Measurements from ENCODE around the gene GAL3ST3. TPM values are rescaled to one million over a fixed set of nuclear protein-coding genes. Genes with fewer than 3 reads are reported as not detected.
"Not testable (repeated sequence)": the region's sequence is repeated elsewhere in the genome, so short reads cannot be mapped to it uniquely, and the experiment has no call there.

The GAL3ST3 gene
- total and polyA plus RNA-seq, 2 of the 8 experiments (the other 6 are each of a cell fraction or from before 2014, with no cell fraction given): 21.1 to 21.4 TPM

DNA sequence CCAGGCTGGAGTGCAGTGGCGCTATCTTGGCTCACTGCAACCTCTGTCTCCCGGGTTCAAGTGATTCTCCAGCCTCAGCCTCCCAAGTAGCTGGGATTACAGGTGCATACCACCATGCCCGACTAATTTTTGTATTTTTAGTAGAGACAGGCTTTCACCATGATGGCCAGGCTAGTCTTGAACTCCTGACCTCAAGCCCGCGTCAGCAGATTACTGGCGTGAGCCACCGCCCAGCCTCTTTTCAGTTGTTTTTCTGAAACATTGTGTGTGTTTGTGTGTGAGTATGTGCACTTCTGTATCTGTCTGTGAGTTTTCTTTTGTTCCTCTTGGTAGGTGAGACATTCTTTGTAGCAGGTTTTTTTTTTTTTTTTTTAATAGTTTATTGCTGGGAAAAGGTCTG is 30.0 kb upstream of the GAL3ST3 start:
- WGBS, 2 experiments (ENCODE audit: extremely low coverage in 1 of 2, insufficient coverage in 1 of 2, insufficient read length in 1 of 2, insufficient replicate concordance in 2 of 2, low coverage in 1 of 2, low lambda C conversion rate in 2 of 2, missing lambda C conversion rate in 1 of 2): 98% methylated on average over 6 of the region's 7 CpGs; no CpG with 5 or more reads in 1 of the 2 experiments
- H2BK20ac ChIP-seq (ENCODE audit: low read length); H3K9me3 ChIP-seq (ENCODE audit: insufficient read depth in 2 of 2, low read depth in 1 of 2, low read length in 1 of 2); H4K8ac ChIP-seq (ENCODE audit: extremely low read depth, insufficient read depth, low read length); H4K91ac ChIP-seq (replicated peaks; ENCODE audit: insufficient read length, low read length); H3K4me2 ChIP-seq (ENCODE audit: insufficient read depth in 1 of 2, low read depth in 2 of 2, low read length in 2 of 2); H3K9ac ChIP-seq (replicated peaks in 1 of 4; ENCODE audit: extremely low read depth in 1 of 4, low read depth in 3 of 4, low read length in 3 of 4); H3K36me3 ChIP-seq (ENCODE audit: control insufficient read depth in 2 of 4, insufficient read depth in 4 of 4, low read length in 3 of 4); H2BK5ac ChIP-seq (ENCODE audit: low read depth, low read length); H3K27ac ChIP-seq (ENCODE audit: low read depth, low read length); H3K23me2 ChIP-seq (ENCODE audit: low read depth, low read length); H3K14ac ChIP-seq (ENCODE audit: insufficient read length); H2BK15ac ChIP-seq (ENCODE audit: low read length); H3K27me3 ChIP-seq (replicated peaks in 1 of 4; ENCODE audit: control insufficient read depth in 3 of 4, extremely low read depth in 1 of 4, insufficient read depth in 3 of 4, low read length in 3 of 4); H3K79me2 ChIP-seq (ENCODE audit: control insufficient read depth in 1 of 2, insufficient read depth in 2 of 2, low read length in 2 of 2); H3K18ac ChIP-seq (ENCODE audit: extremely low read depth, low read length); H4K5ac ChIP-seq (ENCODE audit: insufficient read length, low read depth, low read length); FAIRE-seq; H2BK120ac ChIP-seq (replicated peaks; ENCODE audit: low read depth, low read length); H3K4ac ChIP-seq (replicated peaks; ENCODE audit: insufficient read length, low read depth, low read length); H4K20me1 ChIP-seq (replicated peaks in 1 of 2; ENCODE audit: control insufficient read depth in 1 of 2, insufficient read depth in 2 of 2, low read length in 2 of 2); H2AFZ ChIP-seq (ENCODE audit: low read length); DNase-seq (ENCODE audit: low read depth in 1 of 2, low spot score in 2 of 2); H3K4me1 ChIP-seq (replicated peaks in 1 of 4; ENCODE audit: control insufficient read depth in 3 of 4, insufficient read depth in 4 of 4, low read length in 3 of 4); H2AK5ac ChIP-seq (ENCODE audit: low read depth, low read length); H3K4me3 ChIP-seq (ENCODE audit: extremely low read depth in 1 of 4, insufficient read depth in 2 of 4, low read depth in 3 of 4, low read length in 4 of 4); H2BK12ac ChIP-seq (ENCODE audit: low read depth, low read length); H3K23ac ChIP-seq (ENCODE audit: insufficient read length); H3K79me1 ChIP-seq (ENCODE audit: low read depth, low read length); H3K56ac ChIP-seq (replicated peaks; ENCODE audit: insufficient read length, low read depth, low read length): not testable (repeated sequence)
- CTCF ChIA-PET (ENCODE audit: partially characterized antibody): interaction anchor here (3.8 kb wide), 1 partner anchor 11 kb away, joined by 16 read pairs; no protein-coding TSS in a partner anchor
- POLR2A ChIA-PET (ENCODE audit: partially characterized antibody): interaction anchor here (2.2 kb wide), 1 partner anchor 8 kb away, joined by 5 read pairs; the partner anchor contains the start of gene PACS1

Data from H1 (cell line).